Trophoblast cell (in vitro differentiated cells and primary cell): ENCODE data around the gene RPLP2.

Experiments
- DNase-seq, 2 donors: peaks; one replicate each; pipeline ENCODE4 v3.0.0-alpha.2; 2016
- H2AFZ ChIP-seq: 2 replicates; pipeline ENCODE4 v1.6.1; 2013; ENCODE audit warnings: low read length, moderate library complexity, mild to moderate bottlenecking; ENCODE audit not compliant: insufficient read depth, poor library complexity
- H2AK5ac ChIP-seq: 2 replicates; pipeline ENCODE4 v1.6.1; 2013; ENCODE audit warnings: mild to moderate bottlenecking, low read length
- H2BK120ac ChIP-seq: 2 replicates; pipeline ENCODE4 v1.6.1; 2013; ENCODE audit warnings: low read length, mild to moderate bottlenecking, moderate library complexity; ENCODE audit not compliant: insufficient read depth, poor library complexity
- H2BK12ac ChIP-seq: 2 replicates; pipeline ENCODE4 v1.6.1; 2013; ENCODE audit warnings: mild to moderate bottlenecking, low read length, moderate library complexity
- H2BK5ac ChIP-seq: 2 replicates; pipeline ENCODE4 v1.6.1; 2013; ENCODE audit warnings: low read length, low read depth, moderate library complexity, mild to moderate bottlenecking; ENCODE audit not compliant: poor library complexity
- H3K14ac ChIP-seq: 2 replicates; pipeline ENCODE4 v1.6.1; 2013; ENCODE audit warnings: mild to moderate bottlenecking, low read length
- H3K18ac ChIP-seq: 2 replicates; pipeline ENCODE4 v1.6.1; 2013; ENCODE audit warnings: mild to moderate bottlenecking, low read length
- H3K23ac ChIP-seq: 2 replicates; pipeline ENCODE4 v1.6.1; 2013; ENCODE audit warnings: low read length
- H3K27ac ChIP-seq: 2 replicates; pipeline ENCODE4 v1.5.1; 2013; ENCODE audit warnings: low read depth, mild to moderate bottlenecking, inconsistent platforms, low read length, moderate library complexity
- H3K27me3 ChIP-seq: 2 replicates; pipeline ENCODE4 v1.6.1; 2013; ENCODE audit warnings: inconsistent platforms, mild to moderate bottlenecking, low read length, moderate library complexity; ENCODE audit not compliant: insufficient read depth
- H3K36me3 ChIP-seq, 2 experiments: 1 replicate in 1 of 2; 2 replicates in 1 of 2; pipeline ENCODE4 v1.6.1; 2013; ENCODE audit warnings: low read length in 2 of 2, mild to moderate bottlenecking in 2 of 2, moderate library complexity in 1 of 2; ENCODE audit not compliant: insufficient read depth in 2 of 2, control insufficient read depth in 1 of 2
- H3K4ac ChIP-seq: 2 replicates; pipeline ENCODE4 v1.6.1; 2013; ENCODE audit warnings: low read depth, mild to moderate bottlenecking, low read length, moderate library complexity
- H3K4me1 ChIP-seq, 2 experiments: 1 replicate in 1 of 2; 2 replicates in 1 of 2; pipeline ENCODE4 v1.6.1; 2013; ENCODE audit warnings: low read length in 2 of 2, mild to moderate bottlenecking in 2 of 2, moderate library complexity in 1 of 2; ENCODE audit not compliant: insufficient read depth in 2 of 2, control insufficient read depth in 1 of 2
- H3K4me2 ChIP-seq: 2 replicates; pipeline ENCODE4 v1.6.1; 2013; ENCODE audit warnings: inconsistent platforms, mild to moderate bottlenecking, low read length, moderate library complexity
- H3K4me3 ChIP-seq: 2 replicates; pipeline ENCODE4 v1.5.1; 2013; ENCODE audit warnings: mild to moderate bottlenecking, low read depth, low read length, inconsistent platforms
- H3K79me1 ChIP-seq: one replicate; pipeline ENCODE4 v1.6.1; 2013; ENCODE audit warnings: low read length
- H3K79me2 ChIP-seq: 2 replicates; pipeline ENCODE4 v1.6.1; 2013; ENCODE audit warnings: low read length, mild to moderate bottlenecking; ENCODE audit not compliant: control insufficient read depth, insufficient read depth, poor library complexity
- H3K9ac ChIP-seq: 2 replicates; pipeline ENCODE4 v1.6.1; 2013; ENCODE audit warnings: mild to moderate bottlenecking, low read length
- H3K9me3 ChIP-seq: 2 replicates; pipeline ENCODE4 v1.6.1; 2013; ENCODE audit warnings: low read depth, mild to moderate bottlenecking, control low read depth, inconsistent platforms, low read length; ENCODE audit not compliant: insufficient read depth
- H4K12ac ChIP-seq: 2 replicates; pipeline ENCODE4 v1.6.1; 2013; ENCODE audit warnings: low read depth, mild to moderate bottlenecking, low read length, moderate library complexity
- H4K8ac ChIP-seq: 2 replicates; pipeline ENCODE4 v1.6.1; 2013; ENCODE audit warnings: low read depth, mild to moderate bottlenecking, low read length, moderate library complexity
- H4K91ac ChIP-seq: one replicate; pipeline ENCODE4 v1.6.1; 2013; ENCODE audit warnings: low read depth, mild to moderate bottlenecking, low read length, moderate library complexity
- WGBS: extraction: QIAGEN DNeasy Blood & Tissue Kit; methylation state at CpG from one replicate; pipeline ENCODE4 v1.1.7; 2013; ENCODE audit warnings: missing lambda C conversion rate; ENCODE audit not compliant: insufficient read length, insufficient coverage; ENCODE audit errors: extremely low coverage; 5-methylcytosine and 5-hydroxymethylcytosine counted together

RPLP2 gene

DNA sequence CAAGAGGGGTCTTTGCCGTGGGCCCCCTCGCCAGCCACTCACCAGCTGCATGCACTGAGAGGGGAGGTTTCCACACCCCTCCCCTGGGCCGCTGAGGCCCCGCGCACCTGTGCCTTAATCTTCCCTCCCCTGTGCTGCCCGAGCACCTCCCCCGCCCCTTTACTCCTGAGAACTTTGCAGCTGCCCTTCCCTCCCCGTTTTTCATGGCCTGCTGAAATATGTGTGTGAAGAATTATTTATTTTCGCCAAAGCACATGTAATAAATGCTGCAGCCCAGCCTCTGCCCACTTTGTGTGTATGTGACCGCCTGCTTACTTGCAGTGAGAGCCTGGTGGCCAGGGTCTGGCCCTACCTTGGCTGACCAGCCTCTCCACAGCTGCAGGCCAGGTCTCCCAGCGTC lies 15.2 kb downstream of the RPLP2 start:
- Histone ChIP-seq H3K9me3 (peaks cover 2% of the 10 kb centered on the region), H3K36me3 (peaks cover 25% of the 10 kb centered on the region in 2 experiments), H3K27me3 (peaks cover 16% of the 10 kb centered on the region), H3K9ac (no peak overlapping the region), H3K4me2 (no peak overlapping the region), H4K8ac (no peak overlapping the region), H3K79me2 (no peaks in the 10 kb centered on the region), H3K23ac (no peak overlapping the region), H3K14ac (no peak overlapping the region), H3K79me1 (peaks cover 8% of the 10 kb centered on the region), H3K18ac (no peak overlapping the region), H2BK12ac (no peak overlapping the region), H3K27ac (no peak overlapping the region), H3K4me1 (peaks cover 32 to 34% of the 10 kb centered on the region in 2 experiments), H4K91ac (no peak overlapping the region), H3K4me3 (no peak overlapping the region), H4K12ac (no peak overlapping the region), H3K4ac (no peak overlapping the region), H2AK5ac (no peak overlapping the region), H2BK120ac (no peak overlapping the region), H2BK5ac (no peak overlapping the region), H2AFZ (no peak overlapping the region)
- no CpG with 5 or more reads among the region's 11 CpGs for WGBS
- no peak for DNase-seq

GRCh38 chr11:825366-826226 lies 15.8 kb downstream of the RPLP2 start:
- no CpG with 5 or more reads among the region's 12 CpGs for WGBS
- H3K27me3 ChIP-seq, result peaks cover 21% of the 10 kb centered on the region
- no peaks in the 10 kb centered on the region for H3K79me2 ChIP-seq
- no peak overlapping the region for H4K8ac ChIP-seq
- H3K79me1 ChIP-seq, result peaks cover 8% of the 10 kb centered on the region
- no peak overlapping the region for H2BK120ac ChIP-seq
- H4K12ac ChIP-seq, result no peak overlapping the region
- no peak overlapping the region for H4K91ac ChIP-seq
- no peak for DNase-seq
- H3K36me3 ChIP-seq, result peaks cover 25% of the 10 kb centered on the region in 2 experiments
- peaks cover 34 to 36% of the 10 kb centered on the region in 2 experiments for H3K4me1 ChIP-seq
- no peak overlapping the region for H3K4ac ChIP-seq
- H2AK5ac ChIP-seq, result no peak overlapping the region
- no peak overlapping the region for H3K4me3 ChIP-seq
- H3K9me3 ChIP-seq, result peaks cover 2% of the 10 kb centered on the region
- H3K23ac ChIP-seq, result no peak overlapping the region
- H3K4me2 ChIP-seq, result no peak overlapping the region
- H3K14ac ChIP-seq, result no peak overlapping the region
- H2AFZ ChIP-seq, result no peak overlapping the region
- no peak overlapping the region for H2BK12ac ChIP-seq
- H3K9ac ChIP-seq, result no peak overlapping the region
- H2BK5ac ChIP-seq, result no peak overlapping the region
- H3K27ac ChIP-seq, result no peak overlapping the region
- H3K18ac ChIP-seq, result no peak overlapping the region

DNA sequence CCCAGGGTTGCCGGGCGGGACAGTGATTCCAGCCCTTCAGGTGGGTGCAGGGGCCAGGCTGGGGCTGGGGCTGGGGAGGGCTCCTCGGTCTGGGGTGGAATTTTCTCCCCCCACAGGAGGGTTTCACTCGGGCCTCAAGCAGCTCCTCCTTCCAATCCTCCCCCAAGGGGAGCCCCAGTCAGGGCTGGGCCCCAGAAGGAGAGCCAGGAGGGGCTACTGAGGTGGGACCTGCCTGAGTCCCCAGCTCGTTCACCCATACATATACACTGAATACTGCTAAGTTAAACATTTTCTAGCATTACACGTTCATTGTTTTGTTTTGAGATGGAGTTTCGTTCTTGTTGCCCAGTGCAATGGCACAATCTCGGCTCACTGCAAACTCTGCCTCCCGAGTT lies 16.5 kb downstream of the RPLP2 start:
- Histone ChIP-seq H3K9me3 (peaks cover 2% of the 10 kb centered on the region), H2BK12ac (no peak overlapping the region), H4K91ac (no peak overlapping the region), H2AFZ (no peak overlapping the region), H3K27me3 (peaks cover 27% of the 10 kb centered on the region), H3K4me1 (peaks cover 31 to 36% of the 10 kb centered on the region in 2 experiments), H4K8ac (no peak overlapping the region), H4K12ac (no peak overlapping the region), H2BK120ac (no peak overlapping the region), H3K27ac (no peak overlapping the region), H3K4me2 (no peak overlapping the region), H3K23ac (no peak overlapping the region), H2BK5ac (no peak overlapping the region), H3K79me1 (peaks cover 8% of the 10 kb centered on the region), H3K9ac (no peak overlapping the region), H3K4ac (no peak overlapping the region), H3K18ac (no peak overlapping the region), H2AK5ac (no peak overlapping the region), H3K36me3 (peaks cover 25% of the 10 kb centered on the region in 2 experiments), H3K4me3 (no peak overlapping the region), H3K79me2 (no peaks in the 10 kb centered on the region), H3K14ac (no peak overlapping the region)
- no CpG with 5 or more reads among the region's 9 CpGs for WGBS
- no peak for DNase-seq

DNA sequence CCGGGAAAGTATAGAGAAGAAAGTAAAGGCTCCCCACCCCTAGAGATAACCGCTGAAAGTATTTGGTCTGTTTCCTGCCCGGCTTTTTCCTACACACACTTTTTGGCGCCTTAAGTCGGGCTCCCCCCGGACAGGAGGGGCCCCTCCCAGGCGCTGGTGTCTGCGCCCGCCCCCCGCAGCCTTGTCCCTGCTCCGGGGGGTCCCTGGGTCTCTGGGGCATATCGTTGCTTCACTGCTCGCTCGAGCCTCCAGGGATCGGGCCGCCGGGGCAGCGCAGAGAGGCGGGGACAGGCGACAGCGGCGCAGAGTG lies 17.0 kb downstream of the RPLP2 start:
- H3K23ac ChIP-seq, result no peak overlapping the region
- no peak overlapping the region for H3K9ac ChIP-seq
- peak overlapping the region; percentile 20 for H2BK12ac ChIP-seq
- H2AFZ ChIP-seq, result peak overlapping the region; percentile 17
- no peak overlapping the region for H2AK5ac ChIP-seq
- no peak overlapping the region for H4K12ac ChIP-seq
- H3K27ac ChIP-seq, result no peak overlapping the region
- peak overlapping the region; percentile 61 for H4K8ac ChIP-seq
- H3K9me3 ChIP-seq, result peaks cover 2% of the 10 kb centered on the region
- no peak overlapping the region for H3K4ac ChIP-seq
- DNase-seq, result no peak
- no peak overlapping the region for H2BK5ac ChIP-seq
- no peaks in the 10 kb centered on the region for H3K79me2 ChIP-seq
- peak overlapping the region; percentile 18 for H2BK120ac ChIP-seq
- H3K4me3 ChIP-seq, result peak overlapping the region; percentile 53
- peak overlapping the region; percentile 64 for H3K4me2 ChIP-seq
- H3K4me1 ChIP-seq, result peaks cover 31 to 35% of the 10 kb centered on the region in 2 experiments
- peaks cover 32% of the 10 kb centered on the region for H3K27me3 ChIP-seq
- peaks cover 8% of the 10 kb centered on the region for H3K79me1 ChIP-seq
- H3K14ac ChIP-seq, result peak overlapping the region; percentile 22
- H3K36me3 ChIP-seq, result peaks cover 21 to 25% of the 10 kb centered on the region in 2 experiments
- no peak overlapping the region for H3K18ac ChIP-seq
- WGBS, result no CpG with 5 or more reads among the region's 22 CpGs
- H4K91ac ChIP-seq, result peak overlapping the region; percentile 48
